Activated CD8-positive, alpha-beta T cell treated with anti-CD3 and anti-CD28 coated beads for 36 hours (primary cell): Measurements from ENCODE around the gene TMEM179. TPM values are rescaled to one million over a fixed set of nuclear protein-coding genes. Genes with fewer than 3 reads are reported as not detected.
A peak's percentile ranks its signal among the peaks of the same experiment; 100 is the strongest.

Source experiments
- ATAC-seq: fragments of 200-7000 bp; cut with Tn5 transposase; one replicate; pipeline ENCODE4 v1.10.0; 2021; ENCODE audit warnings: mild to moderate bottlenecking, moderate library complexity
- CTCF ChIA-PET: fragments of 350-600 bp; sonication (Branson Sonifier 250); formaldehyde crosslinking; loops from one replicate; lab custom pipeline; 2021; ENCODE audit warnings: antibody characterized with exemption; lab: Charles Lee
- POLR2A ChIA-PET: fragments of 350-600 bp; sonication (Branson Sonifier 250); formaldehyde crosslinking; loops from one replicate; lab custom pipeline; 2021; ENCODE audit warnings: antibody characterized with exemption; lab: Charles Lee
- DNase-seq: peaks from one replicate; pipeline ENCODE4 v3.0.0-alpha.2; 2020
- H3K27ac Mint-ChIP-seq: one replicate; pipeline ENCODE4 v1.8.0; 2021; ENCODE audit warnings: mild to moderate bottlenecking, mixed read lengths
- H3K27me3 Mint-ChIP-seq: one replicate; pipeline ENCODE4 v1.8.0; 2021; ENCODE audit warnings: mixed read lengths
- H3K36me3 Mint-ChIP-seq: one replicate; pipeline ENCODE4 v1.8.0; 2021; ENCODE audit warnings: low read depth, mixed read lengths
- H3K4me1 Mint-ChIP-seq: one replicate; pipeline ENCODE4 v1.8.0; 2021; ENCODE audit warnings: low read depth, mixed read lengths
- H3K4me3 Mint-ChIP-seq: one replicate; pipeline ENCODE4 v1.8.0; 2021; ENCODE audit warnings: mild to moderate bottlenecking, moderate library complexity, mixed read lengths
- H3K9me3 Mint-ChIP-seq: one replicate; pipeline ENCODE4 v1.8.0; 2021; ENCODE audit warnings: mixed read lengths
- intact Hi-C: fragments of 100-400 bp; cut with micrococcal nuclease; formaldehyde crosslinking; loops from one replicate; pipeline ENCODE4 v1.10.0; 2022
- total RNA-seq, 2 experiments: library from RNA; stranded (reverse); gene quantifications; one replicate each; pipeline ENCODE4 v1.2.3, GENCODE V29; 2021
- TF ChIP-seq, protein P1 (sequence below): fragments of 200-600 bp; IDR thresholded peaks from one replicate; pipeline ENCODE4 v1.8.0; 2022; ENCODE audit warnings: antibody characterized with exemption, mild to moderate bottlenecking

The TMEM179 gene
- total RNA-seq, 2 experiments from 2014 or later = not detected

GRCh38 chr14:104564744-104565679 lies 39.6 kb downstream of the TMEM179 start:
- Mint-ChIP-seq H3K27ac (no peak overlapping the region), H3K4me3 (no peak overlapping the region), H3K4me1 (no peaks in the 10 kb centered on the region), H3K9me3 (no peaks in the 10 kb centered on the region), H3K27me3 (peaks cover 8% of the 10 kb centered on the region), H3K36me3 (no peaks in the 10 kb centered on the region)
- ATAC-seq = no peak
- POLR2A ChIA-PET = no interaction called here
- CTCF ChIA-PET = interaction anchor here (0.6 to 2.6 kb wide), 9 partner anchors 108 to 488 kb away, joined by 3 to 13 read pairs (median 5); no protein-coding TSS in a partner anchor
- intact Hi-C loops = loop anchor here (10.0 kb wide), 1 partner anchor 420 kb away; no protein-coding TSS in a partner anchor
- TF ChIP-seq, protein P1, sequence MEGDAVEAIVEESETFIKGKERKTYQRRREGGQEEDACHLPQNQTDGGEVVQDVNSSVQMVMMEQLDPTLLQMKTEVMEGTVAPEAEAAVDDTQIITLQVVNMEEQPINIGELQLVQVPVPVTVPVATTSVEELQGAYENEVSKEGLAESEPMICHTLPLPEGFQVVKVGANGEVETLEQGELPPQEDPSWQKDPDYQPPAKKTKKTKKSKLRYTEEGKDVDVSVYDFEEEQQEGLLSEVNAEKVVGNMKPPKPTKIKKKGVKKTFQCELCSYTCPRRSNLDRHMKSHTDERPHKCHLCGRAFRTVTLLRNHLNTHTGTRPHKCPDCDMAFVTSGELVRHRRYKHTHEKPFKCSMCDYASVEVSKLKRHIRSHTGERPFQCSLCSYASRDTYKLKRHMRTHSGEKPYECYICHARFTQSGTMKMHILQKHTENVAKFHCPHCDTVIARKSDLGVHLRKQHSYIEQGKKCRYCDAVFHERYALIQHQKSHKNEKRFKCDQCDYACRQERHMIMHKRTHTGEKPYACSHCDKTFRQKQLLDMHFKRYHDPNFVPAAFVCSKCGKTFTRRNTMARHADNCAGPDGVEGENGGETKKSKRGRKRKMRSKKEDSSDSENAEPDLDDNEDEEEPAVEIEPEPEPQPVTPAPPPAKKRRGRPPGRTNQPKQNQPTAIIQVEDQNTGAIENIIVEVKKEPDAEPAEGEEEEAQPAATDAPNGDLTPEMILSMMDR = no peak
- no peak for DNase-seq

DNA sequence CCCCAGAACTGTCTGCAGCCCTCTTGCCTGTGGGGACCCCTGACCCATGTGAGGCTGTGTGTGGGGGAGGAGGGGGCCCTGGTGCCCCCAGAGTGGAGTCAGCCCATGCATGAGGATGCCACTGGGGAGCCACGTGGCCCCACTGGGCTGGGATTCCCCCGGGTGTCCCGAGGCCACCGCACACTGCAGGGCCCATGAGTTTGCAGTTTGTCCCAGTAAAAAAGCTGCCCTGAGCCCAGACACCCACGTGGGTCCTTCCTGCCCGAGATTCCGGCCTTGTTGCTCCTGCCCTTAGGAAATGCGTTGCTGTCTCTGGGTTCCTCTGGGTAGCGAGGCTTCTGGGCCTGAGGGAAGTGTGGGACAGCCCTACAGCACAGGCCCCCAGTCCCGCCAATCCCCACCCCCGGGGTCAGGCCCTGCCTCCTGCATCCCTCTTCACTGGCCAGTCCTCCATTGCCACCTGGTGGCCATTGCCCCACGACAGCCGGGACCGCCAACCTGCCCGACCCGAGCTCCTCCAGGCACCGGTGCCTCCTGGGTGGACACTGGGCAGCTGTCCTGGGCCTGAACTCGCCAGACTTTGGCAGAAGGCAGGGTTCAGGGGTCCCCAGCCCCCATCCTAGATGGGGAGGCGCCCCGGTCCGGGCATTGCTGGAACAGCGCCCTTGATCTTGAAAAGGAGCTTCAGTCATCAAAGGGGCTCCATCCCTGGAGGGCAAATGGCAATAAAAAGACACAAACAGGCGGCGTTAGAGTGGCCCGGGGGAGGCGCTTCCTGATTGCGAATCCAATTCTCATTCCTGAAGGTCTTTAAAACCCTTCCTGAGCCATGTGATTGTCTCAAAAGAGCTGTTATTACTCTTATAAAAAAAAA lies 40.6 kb downstream of the TMEM179 start:
- TF ChIP-seq, protein P1 = peak; percentile 66
- ChIA-PET CTCF (interaction anchor here (0.6 to 2.6 kb wide), 8 partner anchors 107 to 487 kb away, joined by 3 to 13 read pairs (median 5); no protein-coding TSS in a partner anchor), POLR2A (no interaction called here)
- peak; percentile 91 for ATAC-seq
- intact Hi-C loops = loop anchor here (10.0 kb wide), 1 partner anchor 419 kb away; no protein-coding TSS in a partner anchor
- DNase-seq = peak; percentile 78
- Mint-ChIP-seq H3K27ac (no peak overlapping the region), H3K36me3 (no peaks in the 10 kb centered on the region), H3K27me3 (peaks cover 8% of the 10 kb centered on the region), H3K4me3 (no peak overlapping the region), H3K4me1 (no peaks in the 10 kb centered on the region), H3K9me3 (no peaks in the 10 kb centered on the region)

DNA sequence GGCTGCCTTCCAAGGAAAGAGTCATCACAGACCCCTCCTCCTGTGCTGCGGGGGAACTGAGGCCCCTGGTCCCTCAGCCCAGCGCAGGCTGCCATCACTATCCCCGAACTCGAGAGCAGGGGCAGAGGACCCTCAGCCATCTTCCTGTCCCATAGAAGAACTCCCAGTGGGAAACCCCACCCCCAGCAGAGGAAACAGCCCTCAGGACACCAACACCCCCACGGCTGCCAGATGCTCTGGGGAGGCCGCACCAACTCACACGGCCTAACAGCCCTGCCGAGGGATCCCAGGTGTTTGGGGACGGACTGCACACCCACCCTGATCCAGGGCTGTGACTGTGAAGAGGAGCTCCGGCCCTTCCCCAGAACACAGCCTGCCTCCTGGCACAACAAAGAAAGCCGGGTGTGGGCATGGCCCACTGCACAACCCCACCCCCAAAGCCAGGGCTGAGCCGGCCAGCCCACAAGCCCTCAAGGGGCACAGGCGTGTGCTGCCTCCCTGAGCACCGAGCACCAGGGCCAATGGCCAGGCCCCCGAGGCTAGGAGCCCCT lies 41.3 kb downstream of the TMEM179 start:
- ChIA-PET POLR2A (no interaction called here), CTCF (interaction anchor here (2.6 kb wide), 1 partner anchor 486 kb away, joined by 13 read pairs; no protein-coding TSS in a partner anchor)
- intact Hi-C loops = loop anchor here (10.0 kb wide), 1 partner anchor 418 kb away; no protein-coding TSS in a partner anchor

DNA sequence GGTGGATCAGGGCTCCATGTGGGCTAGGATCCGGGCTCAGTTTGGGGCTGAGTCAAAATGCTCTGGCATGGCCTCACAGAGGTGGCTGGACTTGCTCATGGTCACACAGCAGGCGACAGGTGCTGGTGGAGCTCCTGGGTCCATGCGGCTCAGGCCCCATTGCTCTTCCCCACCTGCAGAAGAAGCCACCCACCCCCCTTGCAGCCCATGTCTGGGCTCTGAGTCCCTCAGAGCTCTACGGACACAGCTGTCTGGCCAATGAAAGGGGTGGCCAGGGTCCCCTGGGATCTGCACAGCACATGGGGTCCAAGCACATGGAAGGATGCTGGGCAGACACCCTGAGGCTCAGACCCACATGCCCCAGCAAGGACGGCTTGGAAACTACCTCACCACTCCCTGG lies 42.0 kb downstream of the TMEM179 start:
- intact Hi-C loops = loop anchor here (10.0 kb wide), 1 partner anchor 418 kb away; no protein-coding TSS in a partner anchor
- no peak overlapping the region for H3K27ac Mint-ChIP-seq
- CTCF ChIA-PET = interaction anchor here (2.6 kb wide), 1 partner anchor 486 kb away, joined by 13 read pairs; no protein-coding TSS in a partner anchor

More for the DNA sequence above, 41.3 kb downstream of the TMEM179 start:
- no peaks in the 10 kb centered on the region for H3K9me3 Mint-ChIP-seq
- H3K4me1 Mint-ChIP-seq = no peaks in the 10 kb centered on the region
- no peak overlapping the region for H3K27ac Mint-ChIP-seq
- TF ChIP-seq, protein P1 = no peak
- H3K36me3 Mint-ChIP-seq = no peaks in the 10 kb centered on the region
- H3K4me3 Mint-ChIP-seq = no peak overlapping the region
- ATAC-seq (peak; percentile 15), DNase-seq (no peak)
- H3K27me3 Mint-ChIP-seq = peaks cover 8% of the 10 kb centered on the region

More for the DNA sequence above, 42.0 kb downstream of the TMEM179 start:
- POLR2A ChIA-PET = no interaction called here
- Mint-ChIP-seq H3K4me3 (no peak overlapping the region), H3K9me3 (no peaks in the 10 kb centered on the region), H3K27me3 (peaks cover 8% of the 10 kb centered on the region), H3K4me1 (no peaks in the 10 kb centered on the region), H3K36me3 (no peaks in the 10 kb centered on the region)
- TF ChIP-seq, protein P1 = no peak
- no peak for ATAC-seq
- DNase-seq = no peak
